CD14-positive monocyte (primary cell): ENCODE data around the gene TMEM179. TPM values are rescaled to one million over a fixed set of nuclear protein-coding genes. Genes with fewer than 3 reads are reported as not detected.

Experiments used
- DNase-seq, 3 donors: peaks; one replicate each; pipeline ENCODE4 v3.0.0-alpha.2; 2011 to 2022
- H2AFZ ChIP-seq: 2 replicates; pipeline ENCODE4 v1.6.0; 2012; ENCODE audit warnings: mild to moderate bottlenecking, low read depth, low read length, inconsistent platforms; ENCODE audit not compliant: insufficient read depth, poor library complexity, severe bottlenecking
- H3K27ac ChIP-seq, 2 donors: 1 replicate in 1 of 2; 2 replicates in 1 of 2; pipeline ENCODE4 v1.5.1; 2012 to 2013; ENCODE audit warnings: low read length in 2 of 2, control low read depth in 1 of 2, inconsistent platforms in 1 of 2, low read depth in 1 of 2, mild to moderate bottlenecking in 1 of 2
- H3K27me3 ChIP-seq, 2 donors: one replicate each; pipeline versions ENCODE4 v1.6.0 to v1.6.1; 2011 to 2013; ENCODE audit warnings: low read length in 2 of 2; ENCODE audit not compliant: control insufficient read depth in 2 of 2, insufficient read depth in 2 of 2
- H3K36me3 ChIP-seq, 2 donors: replicated peaks in 1 of 2; 1 replicate in 1 of 2; 2 replicates in 1 of 2; pipeline versions ENCODE4 v1.5.1 to v1.6.1; 2012 to 2013; ENCODE audit warnings: low read length in 2 of 2, control low read depth in 1 of 2, inconsistent platforms in 1 of 2, mild to moderate bottlenecking in 1 of 2; ENCODE audit not compliant: insufficient read depth in 2 of 2, control insufficient read depth in 1 of 2
- H3K4me1 ChIP-seq, 2 donors: 1 replicate in 1 of 2; 2 replicates in 1 of 2; pipeline versions ENCODE4 v1.5.1 to v1.6.1; 2012 to 2013; ENCODE audit warnings: low read length in 2 of 2, control low read depth in 1 of 2, inconsistent platforms in 1 of 2, mild to moderate bottlenecking in 1 of 2, moderate library complexity in 1 of 2; ENCODE audit not compliant: insufficient read depth in 2 of 2, control insufficient read depth in 1 of 2
- H3K4me2 ChIP-seq: replicated peaks from 2 replicates; pipeline ENCODE3; 2012; ENCODE audit warnings: low read length, moderate library complexity, mild to moderate bottlenecking; ENCODE audit not compliant: poor library complexity, severe bottlenecking; ENCODE audit errors: extremely low read depth
- H3K4me3 ChIP-seq, 3 experiments: fragments of 200-600 bp in 1 of 3; sonication (generic) in 1 of 3; replicated peaks in 1 of 3; 1 replicate in 2 of 3; 2 replicates in 1 of 3; pipeline ENCODE4 v1.5.1; 2011 to 2013; ENCODE audit warnings: low read length in 3 of 3, mild to moderate bottlenecking in 3 of 3, control low read depth in 2 of 3, low read depth in 2 of 3, inconsistent platforms in 1 of 3, moderate library complexity in 1 of 3
- H3K79me2 ChIP-seq: 2 replicates; pipeline ENCODE4 v1.6.0; 2012; ENCODE audit warnings: mild to moderate bottlenecking, control low read depth, inconsistent platforms, low read length, moderate library complexity; ENCODE audit not compliant: insufficient read depth
- H3K9ac ChIP-seq: 2 replicates; pipeline ENCODE4 v1.6.0; 2017; ENCODE audit warnings: low read length, mild to moderate bottlenecking; ENCODE audit not compliant: insufficient read depth, poor library complexity, severe bottlenecking
- H3K9me3 ChIP-seq, 2 donors: replicated peaks in 1 of 2; 1 replicate in 1 of 2; 2 replicates in 1 of 2; pipeline versions ENCODE4 v1.5.1 to v1.6.1; 2012 to 2013; ENCODE audit warnings: low read length in 2 of 2, control low read depth in 1 of 2; ENCODE audit not compliant: control insufficient read depth in 1 of 2, insufficient read depth in 1 of 2
- H4K20me1 ChIP-seq: 2 replicates; pipeline ENCODE4 v1.6.0; 2012; ENCODE audit warnings: mild to moderate bottlenecking, low read length, control low read depth, moderate library complexity; ENCODE audit not compliant: insufficient read depth
- H3K27ac Mint-ChIP-seq, 7 donors: one replicate each; pipeline ENCODE4 v1.8.0; 2020; ENCODE audit warnings: mild to moderate bottlenecking in 7 of 7, mixed read lengths in 7 of 7, moderate library complexity in 6 of 7, inconsistent platforms in 2 of 7
- H3K27me3 Mint-ChIP-seq, 3 donors: one replicate each; pipeline ENCODE4 v1.8.0; 2021 to 2022; ENCODE audit warnings: low read depth in 3 of 3, mild to moderate bottlenecking in 3 of 3, mixed read lengths in 3 of 3, moderate library complexity in 3 of 3, inconsistent platforms in 1 of 3
- H3K36me3 Mint-ChIP-seq, 2 donors: one replicate each; pipeline ENCODE4 v1.8.0; 2020; ENCODE audit warnings: mixed read lengths in 2 of 2, inconsistent platforms in 1 of 2, mild to moderate bottlenecking in 1 of 2
- H3K4me1 Mint-ChIP-seq: one replicate; pipeline ENCODE4 v1.8.0; 2020; ENCODE audit warnings: mild to moderate bottlenecking, mixed read lengths
- H3K4me3 Mint-ChIP-seq, 2 donors: one replicate each; pipeline ENCODE4 v1.8.0; 2020; ENCODE audit warnings: mild to moderate bottlenecking in 2 of 2, mixed read lengths in 2 of 2, moderate library complexity in 1 of 2
- H3K9me3 Mint-ChIP-seq, 7 donors: one replicate each; pipeline ENCODE4 v1.8.0; 2020 to 2022; ENCODE audit warnings: mixed read lengths in 7 of 7, mild to moderate bottlenecking in 6 of 7, moderate library complexity in 6 of 7, inconsistent platforms in 2 of 7
- CTCF ChIP-seq: fragments of 200-600 bp; IDR thresholded peaks from one replicate; pipeline ENCODE4 v1.8.0; 2022; ENCODE audit warnings: antibody characterized with exemption, mild to moderate bottlenecking
- WGBS: methylation state at CpG from one replicate; pipeline ENCODE4 v1.1.5; 2013; ENCODE audit warnings: missing lambda C conversion rate; ENCODE audit not compliant: insufficient coverage; 5-methylcytosine and 5-hydroxymethylcytosine counted together
- intact Hi-C, 2 donors: fragments of 100-400 bp; cut with micrococcal nuclease; formaldehyde crosslinking; loops; one replicate each; pipeline versions ENCODE4 v1.15.0 to v1.15.1; 2023
- polyA plus RNA-seq, 3 donors: library from polyadenylated mRNA; depleted of rRNA in 1 of 3; unstranded in 2 of 3; stranded (reverse) in 1 of 3; fragments of 300-500 nt in 2 of 3; fragments of >200 nt in 1 of 3; fragmentation: Illumina TruSeq in 2 of 3; gene quantifications; 1 replicate in 2 of 3; 2 replicates in 1 of 3; pipeline ENCODE4 v1.2.3, GENCODE V29; 2012 to 2021

TMEM179 gene
- polyA plus RNA-seq, 3 donors = not detected

- H2AFZ ChIP-seq = no peak overlapping the region
- Mint-ChIP-seq H3K4me1 (peaks cover 27% of the 10 kb centered on the region), H3K4me3 (no peak overlapping the region), H3K9me3 (peaks cover 17 to 33% (median 22%) of the 10 kb centered on the region in 7 donors), H3K36me3 (no peaks in the 10 kb centered on the region), H3K27ac (no peak overlapping the region), H3K27me3 (peaks cover 3 to 8% (median 4%) of the 10 kb centered on the region in 3 donors)
- no peak for DNase-seq
- no peaks in the 10 kb centered on the region for H3K36me3 ChIP-seq
- H3K9me3 ChIP-seq = peaks cover 18 to 29% of the 10 kb centered on the region in 2 donors
- no peak overlapping the region for H3K4me2 ChIP-seq
- intact Hi-C loops = no loop called here
- no peak overlapping the region for H3K27ac ChIP-seq
- peaks cover 31 to 32% of the 10 kb centered on the region in 2 donors for H3K4me1 ChIP-seq
- no peaks in the 10 kb centered on the region for H3K79me2 ChIP-seq
- H3K4me3 ChIP-seq = no peak overlapping the region
- H3K27me3 ChIP-seq = no peaks in the 10 kb centered on the region
- H4K20me1 ChIP-seq = no peaks in the 10 kb centered on the region
- no peak overlapping the region for H3K9ac ChIP-seq
- TF ChIP-seq CTCF = no peak
- no CpG with 5 or more reads among the region's 9 CpGs for WGBS
These were observed 47.8 kb upstream of the TMEM179 start for GRCh38 chr14:104652386-104652785.

DNA sequence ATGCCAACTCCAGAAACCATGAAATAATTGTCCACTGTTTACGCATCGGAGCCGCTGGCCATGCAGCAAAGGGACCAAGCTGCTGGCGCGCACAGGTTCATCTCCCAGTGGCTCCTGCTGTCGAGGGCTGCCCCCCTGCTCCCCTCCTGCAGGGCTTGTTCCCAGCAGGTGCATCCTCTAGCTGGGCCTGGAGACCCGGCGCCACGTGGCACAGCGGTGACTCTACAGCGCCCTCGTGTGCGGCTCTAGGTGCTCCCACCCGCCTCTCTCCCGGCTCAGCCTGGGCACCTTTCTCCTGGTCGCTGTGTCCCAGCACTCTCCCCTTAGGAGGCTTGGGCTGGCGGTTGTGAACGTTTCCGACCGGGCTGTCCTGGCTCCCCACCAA lies 47.3 kb upstream of the TMEM179 start:
- no peaks in the 10 kb centered on the region for H3K27me3 ChIP-seq
- H3K4me3 ChIP-seq = no peak overlapping the region
- H3K4me1 Mint-ChIP-seq = peaks cover 26% of the 10 kb centered on the region
- 83% methylated on average over 20 of the region's 20 CpGs for WGBS
- no peak overlapping the region for H3K4me3 Mint-ChIP-seq
- H3K79me2 ChIP-seq = no peaks in the 10 kb centered on the region
- H3K27ac Mint-ChIP-seq = no peak overlapping the region
- TF ChIP-seq CTCF = no peak
- no peak overlapping the region for H3K27ac ChIP-seq
- H3K36me3 ChIP-seq = no peaks in the 10 kb centered on the region
- H3K4me1 ChIP-seq = peaks cover 31 to 32% of the 10 kb centered on the region in 2 donors
- H3K9ac ChIP-seq = no peak overlapping the region
- H3K4me2 ChIP-seq = no peak overlapping the region
- H3K9me3 Mint-ChIP-seq = peaks cover 17 to 33% (median 22%) of the 10 kb centered on the region in 7 donors
- intact Hi-C loops = loop anchor here in 1 of 2 donors (2.0 kb wide), 1 partner anchor 57 kb away; no protein-coding TSS in a partner anchor
- peaks cover 3 to 6% (median 3%) of the 10 kb centered on the region in 3 donors for H3K27me3 Mint-ChIP-seq
- no peak overlapping the region for H2AFZ ChIP-seq
- H4K20me1 ChIP-seq = no peaks in the 10 kb centered on the region
- no peak for DNase-seq
- H3K9me3 ChIP-seq = peaks cover 18 to 29% of the 10 kb centered on the region in 2 donors
- H3K36me3 Mint-ChIP-seq = no peaks in the 10 kb centered on the region
